Forelimb muscle (tissue), 1 donor: ENCODE data around the gene AP2B1. TPM values are rescaled to one million over a fixed set of nuclear protein-coding genes. Genes with fewer than 3 reads are reported as not detected.
A peak's percentile ranks its signal among the peaks of the same experiment; 100 is the strongest.
"Not testable (repeated sequence)": the region's sequence is repeated elsewhere in the genome, so short reads cannot be mapped to it uniquely, and the experiment has no call there.

Experiments
- DNase-seq: peaks from one replicate; pipeline ENCODE4 v3.0.0-alpha.2; 2013; ENCODE audit warnings: low read depth
- polyA plus RNA-seq: library from polyadenylated mRNA; unstranded; fragments of 120-200 nt; gene quantifications from one replicate; pipeline ENCODE4 v1.2.1, GENCODE V29; 2013; ENCODE audit not compliant: insufficient read length

AP2B1 gene
- 75.0 TPM for polyA plus RNA-seq

GRCh38 chr17:35587074-35587961 is at the start of gene AP2B1:
Gene AP2B1, plus strand, starts transcription at chr17:35587322. Its CDS starts 6,709 bp downstream, at chr17:35594031.
- DNase-seq = peak; percentile 91

- DNase-seq = no peak
These were observed 49.5 kb upstream of the AP2B1 start, which contains the start of gene SLFN12L for GRCh38 chr17:35537601-35538141. Gene SLFN12L, minus strand, starts transcription at chr17:35537678. Its CDS starts 15,314 bp downstream, at chr17:35522364.

DNA sequence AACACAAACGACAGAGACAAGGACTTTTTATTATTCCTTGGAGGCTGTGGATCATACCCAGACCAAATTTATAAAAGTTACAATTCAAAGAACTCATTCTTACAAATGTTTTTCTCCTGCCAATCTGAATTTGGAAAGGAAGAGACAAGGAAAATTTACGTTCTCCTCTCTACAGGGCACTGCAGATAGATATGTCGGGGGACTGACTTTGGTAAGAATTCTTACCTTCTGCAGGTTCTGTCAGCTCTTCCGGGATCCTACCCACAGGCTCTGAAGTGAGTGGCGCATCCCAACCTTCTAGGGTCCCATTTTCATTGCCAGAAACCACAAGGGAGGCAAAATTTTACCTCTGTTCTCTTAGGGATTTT is 47.5 kb upstream of the AP2B1 start:
- DNase-seq = no peak

GRCh38 chr17:35540589-35541404 is 46.3 kb upstream of the AP2B1 start:
- no peak for DNase-seq

- no peak for DNase-seq
These were observed 45.7 kb upstream of the AP2B1 start for GRCh38 chr17:35541434-35541833.

- no peak for DNase-seq
These were observed 44.1 kb upstream of the AP2B1 start for GRCh38 chr17:35542990-35543389.

- no peak for DNase-seq
These were observed 43.3 kb upstream of the AP2B1 start for GRCh38 chr17:35543856-35544255.

DNA sequence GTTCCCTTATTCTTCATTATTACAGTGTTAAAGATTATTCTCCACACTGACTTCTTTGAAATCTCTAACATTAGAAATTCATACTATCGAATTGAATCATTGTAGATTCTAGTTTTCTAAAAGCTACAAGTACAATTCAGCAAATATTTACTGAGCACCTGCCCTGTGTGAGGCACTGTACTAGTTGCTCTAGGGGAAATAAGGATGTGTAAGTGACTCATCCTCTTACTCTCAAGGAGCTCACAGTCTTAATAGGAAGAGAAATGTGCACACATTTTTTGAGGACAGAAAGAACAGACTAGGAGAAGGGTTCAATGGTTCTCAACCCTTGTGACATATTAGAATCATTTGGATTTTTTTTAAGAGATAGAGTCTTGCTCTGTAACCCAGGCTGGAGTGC is 42.0 kb upstream of the AP2B1 start:
- no peak for DNase-seq

GRCh38 chr17:35546487-35546886 is 40.6 kb upstream of the AP2B1 start:
- no peak for DNase-seq

GRCh38 chr17:35548208-35548810 is 38.8 kb upstream of the AP2B1 start:
- DNase-seq = no peak

GRCh38 chr17:35548978-35549377 is 38.1 kb upstream of the AP2B1 start:
- no peak for DNase-seq

DNA sequence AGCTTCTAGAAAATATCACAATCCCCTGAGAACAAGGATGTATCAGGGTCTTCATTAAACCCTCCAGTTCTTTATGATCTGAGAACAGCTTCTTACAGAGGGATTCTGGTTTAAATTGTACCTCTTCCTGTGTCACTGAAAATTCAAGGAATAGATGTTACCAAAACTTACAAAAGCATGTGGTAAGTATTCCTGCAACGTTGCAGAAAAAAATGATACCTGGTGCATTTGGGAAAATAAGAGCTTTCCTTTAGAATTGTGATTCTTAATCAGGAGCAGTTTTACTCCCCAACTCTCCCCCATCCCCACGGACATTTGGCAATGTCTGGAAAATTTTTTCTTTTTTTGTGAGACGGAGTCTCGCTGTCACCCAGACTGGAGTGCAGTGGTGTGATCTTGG is 33.8 kb upstream of the AP2B1 start:
- no peak for DNase-seq

GRCh38 chr17:35554668-35555067 is 32.5 kb upstream of the AP2B1 start:
- no peak for DNase-seq

GRCh38 chr17:35555691-35556090 is 31.4 kb upstream of the AP2B1 start:
- DNase-seq = no peak

DNA sequence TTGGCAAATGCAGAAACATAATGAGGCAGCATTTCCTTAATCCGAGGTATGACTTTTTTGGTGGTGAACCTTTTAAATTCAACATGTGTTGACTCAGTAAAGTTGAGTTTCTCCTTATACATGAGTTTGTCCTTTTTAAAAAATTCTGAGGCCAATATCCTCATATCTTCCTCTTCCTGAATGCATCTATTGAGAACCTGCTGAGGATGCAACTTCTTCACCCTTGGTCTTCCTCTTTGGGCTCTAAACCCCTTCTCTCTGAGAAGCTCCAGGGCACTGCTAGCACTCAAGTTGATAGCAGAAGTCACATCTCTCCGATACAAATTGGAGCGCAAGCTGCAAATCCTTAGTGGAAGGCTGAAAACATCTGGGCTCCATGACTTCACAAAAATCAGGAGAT is 29.8 kb upstream of the AP2B1 start:
- DNase-seq = no peak

DNA sequence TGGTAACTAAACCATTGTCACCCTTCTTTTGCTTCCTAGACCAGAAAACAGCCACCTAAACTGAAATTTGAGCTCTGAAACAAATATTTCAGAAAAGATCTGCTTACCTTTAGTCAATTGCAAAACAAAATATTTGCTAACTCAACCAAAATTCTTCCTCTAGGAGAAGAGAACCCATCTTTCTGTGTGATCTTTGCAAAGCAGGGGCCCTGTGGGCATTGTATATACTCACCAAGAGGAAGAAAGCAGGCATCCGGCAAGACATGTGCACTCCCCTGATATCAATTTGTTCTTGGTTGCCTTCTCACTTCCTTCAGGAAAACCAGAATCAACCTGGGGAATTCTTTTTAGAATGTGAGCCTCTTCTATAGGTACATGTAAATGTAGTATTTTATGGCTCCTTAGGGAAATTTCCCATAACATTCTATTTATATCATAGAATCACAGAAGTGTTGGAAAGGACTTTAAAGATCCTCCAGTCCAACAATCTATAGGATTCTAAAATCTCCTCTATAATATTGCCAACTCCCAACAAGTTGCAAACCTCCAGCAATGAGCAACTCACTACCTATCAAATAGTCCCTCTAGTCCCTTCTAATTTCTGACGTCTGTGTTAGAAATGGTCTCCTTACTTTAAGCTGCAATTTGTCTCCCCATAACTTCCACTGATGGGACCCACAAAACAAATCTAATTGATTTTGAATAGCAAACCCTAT is 27.5 kb upstream of the AP2B1 start:
- no peak for DNase-seq

DNA sequence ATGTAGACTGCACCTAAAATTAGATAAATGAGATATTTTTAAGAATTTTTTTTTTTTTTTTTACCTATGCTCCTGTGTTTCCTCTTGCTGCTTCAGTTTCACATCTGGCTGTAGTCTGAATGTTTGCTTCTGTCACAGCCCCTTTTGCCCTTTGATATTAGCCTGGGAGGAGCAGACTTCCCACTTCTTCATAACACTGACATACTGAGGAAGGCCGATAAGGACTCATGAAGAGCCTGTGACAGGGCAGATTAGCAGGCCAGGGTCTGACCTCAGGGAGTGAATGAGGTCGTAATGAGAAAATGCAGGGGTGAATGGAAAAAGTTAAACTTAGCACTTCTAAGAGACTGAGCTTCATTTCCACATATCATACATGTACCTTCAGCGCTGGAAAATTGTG is 26.4 kb upstream of the AP2B1 start, which contains the start of gene SLFN14:
Gene SLFN14, minus strand, starts transcription at position 117 of the 400 bp plus-strand sequence. CDS start 2,757 bp downstream, outside the sequence.
- DNase-seq = no peak

- DNase-seq = not testable (repeated sequence)
These were observed 23.9 kb upstream of the AP2B1 start for GRCh38 chr17:35563181-35563580.

DNA sequence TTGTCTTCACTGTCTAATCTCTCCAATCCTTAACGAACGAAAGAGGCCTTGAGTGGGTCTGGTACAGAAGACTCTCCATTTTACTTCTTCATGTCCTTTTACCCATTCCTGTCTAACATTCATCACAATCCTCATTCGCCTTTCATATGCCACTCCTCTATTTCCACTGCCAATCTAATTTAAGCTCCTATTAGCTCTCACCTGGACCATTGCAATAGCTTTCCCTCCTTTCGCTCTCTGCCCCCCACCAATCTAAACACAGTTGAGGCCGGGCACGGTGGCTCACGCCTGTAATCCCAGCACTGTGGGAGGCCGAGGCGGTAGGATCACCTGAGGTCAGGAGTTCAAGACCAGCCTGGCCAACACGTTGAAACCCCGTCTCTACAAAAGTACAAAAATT is 20.2 kb upstream of the AP2B1 start:
- no peak for DNase-seq

- no peak for DNase-seq
These were observed 18.6 kb upstream of the AP2B1 start for GRCh38 chr17:35568561-35568960.

DNA sequence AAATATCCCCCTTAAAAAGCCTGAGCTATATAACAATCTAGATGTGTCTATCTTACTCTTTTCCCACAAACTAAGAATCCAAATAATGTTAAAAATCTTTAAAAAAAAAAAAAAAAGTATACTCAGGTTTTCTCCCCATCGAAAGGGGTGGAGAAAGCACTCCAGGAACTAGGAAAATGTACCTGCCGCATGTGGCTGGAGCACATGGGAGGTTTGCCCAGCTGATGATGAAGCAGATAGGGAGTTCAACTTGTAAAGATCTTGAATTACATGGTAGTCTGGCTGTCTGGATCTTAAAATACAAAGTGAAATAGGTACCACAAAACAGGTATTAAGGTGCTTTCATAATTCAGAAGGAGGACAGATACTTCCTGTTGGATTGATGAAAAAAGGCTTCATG is 17.7 kb upstream of the AP2B1 start:
- no peak for DNase-seq
